NCI-H82 (cell line): ENCODE data around the gene PRMT5.
A peak's percentile ranks its signal among the peaks of the same experiment; 100 is the strongest.
"Not testable (repeated sequence)": the region's sequence is repeated elsewhere in the genome, so short reads cannot be mapped to it uniquely, and the experiment has no call there.

ENCODE experiments used
- DNase-seq: peaks from one replicate; lab custom pipeline; 2025; lab: John Stamatoyannopoulos, UW

PRMT5 gene

DNA sequence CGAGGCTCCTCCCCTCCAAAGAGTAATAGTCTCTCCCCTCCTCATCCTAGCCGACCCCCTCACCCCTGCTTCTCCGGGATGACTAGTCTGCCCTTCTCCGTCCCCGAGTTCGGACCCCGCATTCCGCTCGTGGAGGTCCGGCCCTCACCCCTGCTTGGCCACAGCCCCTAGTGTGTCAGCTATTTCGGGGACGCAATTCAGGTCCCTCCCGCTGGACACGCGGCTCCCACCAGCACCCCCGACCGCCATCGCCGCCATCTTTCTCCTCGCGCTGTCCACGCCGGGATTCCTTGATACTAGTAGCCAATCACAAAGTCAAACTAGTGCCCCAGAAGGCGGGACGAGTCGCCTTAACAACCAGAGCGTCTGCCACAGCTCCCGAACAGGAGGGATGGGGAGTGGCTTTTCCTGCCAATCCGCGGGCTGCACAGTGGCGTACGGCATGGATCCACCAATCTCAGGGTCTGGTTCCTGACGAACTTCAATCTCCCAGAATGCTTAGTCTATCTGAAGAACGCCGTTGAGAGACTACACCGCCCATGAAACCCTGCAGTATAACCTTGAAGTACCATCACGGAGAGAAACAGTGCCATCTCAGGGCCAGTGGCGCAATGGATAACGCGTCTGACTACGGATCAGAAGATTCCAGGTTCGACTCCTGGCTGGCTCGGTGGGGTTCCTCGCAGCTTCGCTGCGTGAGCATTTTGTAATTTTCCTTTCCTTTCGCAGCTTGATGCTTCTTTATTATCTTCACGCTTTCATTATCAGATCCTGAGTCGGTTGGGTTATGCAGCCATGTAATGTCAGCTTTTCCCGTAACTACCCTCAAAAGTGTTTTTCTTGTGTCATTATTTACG, at the start of gene PRMT5:
Gene PRMT5 (minus strand): TSS at position 273 of the 857 bp plus-strand sequence. CDS start 15 bp downstream, at position 258.
- peak; percentile 99 for DNase-seq

DNA sequence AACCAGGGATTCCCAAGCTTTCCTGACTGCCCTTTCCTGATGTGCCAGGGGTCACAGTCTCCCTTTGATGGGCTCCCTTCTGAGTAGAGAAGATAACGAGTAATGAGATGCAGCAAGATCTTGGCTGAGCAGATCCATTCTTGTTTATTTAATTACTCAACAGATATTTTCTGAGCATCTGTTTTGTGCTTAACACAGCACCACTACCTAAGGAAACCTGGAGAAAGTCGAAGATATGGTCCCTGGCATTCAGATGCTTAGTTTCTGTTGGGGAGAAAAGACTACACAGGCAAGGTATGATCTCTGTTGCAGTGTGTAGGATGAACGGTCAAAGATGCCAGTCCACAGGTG, 49.3 kb upstream of the PRMT5 start:
- no peak for DNase-seq

- DNase-seq, result peak; percentile 70
Observed at GRCh38 chr14:22977684-22978486, 48.7 kb upstream of the PRMT5 start.

- DNase-seq, result no peak
Observed at GRCh38 chr14:22977434-22977683, 48.2 kb upstream of the PRMT5 start.

DNA sequence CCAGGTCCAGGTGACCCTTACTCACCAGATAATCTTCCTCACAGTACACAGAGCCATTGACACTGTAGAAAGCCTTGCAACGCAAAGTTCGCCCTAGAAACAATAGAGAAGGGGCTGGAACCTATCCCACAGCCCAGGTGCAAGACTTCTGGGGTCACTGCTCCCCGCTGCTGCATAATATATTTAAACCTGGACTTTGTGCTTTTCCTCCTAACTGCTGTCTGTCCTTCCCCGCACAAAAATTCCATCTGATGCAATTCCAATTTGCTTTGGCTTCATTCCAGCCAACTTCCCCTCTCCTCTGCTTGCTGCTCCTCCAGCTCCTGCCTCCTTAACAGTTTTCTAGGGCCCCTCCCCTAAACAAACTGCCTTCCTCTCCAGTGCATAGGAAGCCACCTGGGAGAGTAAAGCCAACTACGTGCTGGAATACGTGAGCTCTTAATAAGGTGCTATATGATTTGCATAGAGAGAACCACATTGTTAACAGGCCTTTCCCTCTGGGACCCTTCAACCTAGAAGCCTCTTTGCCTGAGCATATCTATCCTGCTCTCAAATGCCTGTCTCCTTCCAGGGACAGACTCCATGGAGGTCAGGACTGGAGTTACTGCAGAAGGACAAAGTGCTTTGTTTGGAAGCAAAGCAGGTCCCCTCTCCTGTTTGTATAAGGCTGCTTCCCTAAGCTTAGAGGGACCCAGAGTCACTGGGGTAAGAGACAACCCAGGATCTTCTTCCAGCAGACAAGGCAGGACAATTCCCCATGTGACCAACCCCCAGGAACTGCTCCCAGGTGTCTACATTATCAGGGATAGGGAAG, 47.7 kb upstream of the PRMT5 start:
- peak; percentile 34 for DNase-seq

GRCh38 chr14:22974530-22975313, 45.5 kb upstream of the PRMT5 start:
- no peak for DNase-seq

DNA sequence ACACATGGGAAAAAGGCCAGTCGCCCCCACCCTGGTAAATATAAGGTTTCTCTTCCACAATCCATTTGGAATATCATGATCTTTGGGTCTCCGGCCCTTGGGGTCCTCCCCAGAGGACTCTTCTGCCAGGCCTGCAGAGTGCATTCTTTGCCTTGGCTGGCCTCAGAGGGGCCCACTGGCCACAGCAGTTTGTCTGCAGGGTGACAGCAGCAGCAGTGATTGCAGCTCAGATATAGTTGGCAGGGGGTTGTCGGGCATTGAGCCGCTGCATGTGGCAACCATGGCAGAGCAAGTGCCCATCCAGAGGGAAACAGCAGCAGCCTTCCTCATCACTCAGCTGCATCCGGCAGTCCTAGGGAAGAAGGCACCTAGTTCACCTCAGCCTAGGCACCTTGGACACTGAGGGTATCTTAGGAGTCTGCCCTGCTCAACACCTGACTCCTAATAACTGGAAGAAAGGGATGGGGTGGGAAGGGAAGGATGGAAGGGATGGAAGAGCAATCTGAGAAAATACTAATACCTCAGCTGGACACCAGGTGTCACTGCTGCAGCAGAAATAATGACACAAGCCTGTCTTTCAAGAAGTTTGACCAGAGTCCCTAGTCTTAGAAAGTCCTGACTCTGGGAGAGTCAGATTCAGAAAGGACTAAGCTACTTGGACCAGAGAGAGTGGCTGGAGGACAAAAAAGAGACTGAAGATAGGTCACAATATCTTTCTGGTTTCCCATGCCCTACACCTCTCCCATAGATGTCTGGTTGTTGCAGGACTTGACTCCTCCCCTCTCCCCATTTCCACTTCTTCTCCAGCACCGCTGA, 44.2 kb upstream of the PRMT5 start:
- DNase-seq, result peak; percentile 68

- DNase-seq, result no peak
Observed at GRCh38 chr14:22972313-22972930, 43.2 kb upstream of the PRMT5 start.

GRCh38 chr14:22971152-22971551, 42.0 kb upstream of the PRMT5 start:
- DNase-seq, result no peak

- DNase-seq, result no peak
Observed at GRCh38 chr14:22966783-22967269, 37.6 kb upstream of the PRMT5 start.

DNA sequence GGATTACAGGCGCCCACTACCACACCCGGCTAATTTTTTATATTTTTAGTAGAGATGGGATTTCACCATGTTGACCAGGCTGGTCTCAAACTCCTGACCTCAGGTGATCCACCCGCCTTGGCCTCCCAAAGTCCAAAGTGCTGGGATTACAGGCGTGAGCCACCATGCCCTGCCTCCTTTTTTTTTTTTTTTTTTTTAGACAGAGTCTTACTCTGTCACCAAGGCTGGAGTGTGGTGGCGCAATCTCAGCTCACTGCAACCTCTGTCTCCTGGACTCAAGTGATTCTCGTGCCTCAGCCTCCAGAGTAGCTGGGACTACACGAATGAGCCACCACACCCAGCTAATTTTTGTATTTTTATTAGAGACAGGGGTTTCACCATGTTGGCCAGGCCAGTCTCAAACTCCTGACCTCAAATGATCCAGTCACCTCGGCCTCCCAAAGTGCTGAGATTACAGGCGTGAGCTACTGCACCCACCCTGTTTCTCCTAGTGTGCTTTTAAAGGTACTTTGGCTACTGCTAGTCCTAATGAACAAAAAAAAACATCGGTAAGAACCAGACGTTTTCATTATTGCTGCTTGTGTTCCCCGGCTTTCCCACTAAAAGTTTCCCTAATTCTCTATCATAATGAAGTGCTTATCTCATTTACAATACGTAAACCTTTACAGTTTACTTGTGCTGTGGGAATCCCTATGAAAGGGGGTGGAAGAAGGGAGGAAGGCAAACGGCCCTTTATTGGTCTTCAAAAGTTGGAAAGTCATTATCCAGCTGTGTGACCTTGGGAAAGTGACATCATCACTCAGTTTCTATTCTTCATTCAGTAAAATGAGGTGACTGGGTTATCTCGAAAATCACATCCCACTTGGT, 37.0 kb upstream of the PRMT5 start:
- DNase-seq, result not testable (repeated sequence)

DNA sequence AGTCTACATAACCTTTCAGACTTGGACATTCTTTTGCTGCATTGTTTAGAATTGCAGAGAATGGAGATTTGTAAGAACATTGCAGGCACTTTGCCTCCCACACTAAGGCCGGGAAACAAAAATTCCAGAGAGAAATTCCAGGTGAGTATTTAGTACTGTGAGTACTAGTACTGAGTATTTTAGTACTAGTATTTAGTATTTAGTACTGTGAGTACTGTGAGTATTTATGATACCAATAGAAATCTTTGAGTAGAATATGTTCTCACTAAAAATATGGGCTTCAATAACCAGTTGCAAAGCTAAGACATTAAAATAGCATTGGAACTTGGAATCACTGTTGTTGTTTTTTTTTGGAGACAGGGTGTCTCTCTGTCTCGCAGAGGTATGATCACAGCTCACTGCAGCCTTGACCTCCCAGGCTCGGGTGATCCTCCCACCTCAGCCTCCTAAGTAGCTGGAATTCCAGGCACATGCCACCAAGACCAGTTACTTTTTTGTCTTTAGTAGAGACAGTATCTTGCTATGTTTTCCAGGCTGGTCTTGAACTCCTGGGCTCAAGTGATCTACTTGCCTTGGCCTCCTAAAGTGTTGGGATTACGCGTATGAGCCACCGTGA, 33.0 kb upstream of the PRMT5 start:
- no peak for DNase-seq

- DNase-seq, result no peak
Observed at GRCh38 chr14:22955702-22956569, 26.8 kb upstream of the PRMT5 start.

- DNase-seq, result no peak
Observed at GRCh38 chr14:22952418-22952817, 23.2 kb upstream of the PRMT5 start.

- DNase-seq, result not testable (repeated sequence)
Observed at GRCh38 chr14:22951795-22952194, 22.6 kb upstream of the PRMT5 start.

- DNase-seq, result no peak
Observed at GRCh38 chr14:22945642-22946041, 16.5 kb upstream of the PRMT5 start.

DNA sequence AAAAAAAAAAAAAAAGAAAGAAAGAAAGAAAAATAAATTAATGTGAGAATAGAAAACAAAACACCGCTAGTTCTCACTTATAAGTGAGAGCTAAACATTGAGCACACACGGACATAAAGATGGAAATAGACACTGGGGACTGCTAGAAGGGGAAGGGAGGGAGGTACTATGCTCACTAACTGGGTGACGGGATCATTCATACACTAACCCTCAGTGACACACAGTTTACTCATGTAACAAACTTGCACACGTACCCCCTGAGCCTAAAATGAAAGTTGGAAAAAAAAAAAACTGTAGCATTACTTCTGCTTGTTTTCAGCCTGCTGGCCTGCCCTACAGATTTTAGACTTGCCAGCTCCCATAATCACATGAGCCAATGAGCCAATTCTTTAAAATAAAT, 10.5 kb upstream of the PRMT5 start:
- DNase-seq, result no peak

DNA sequence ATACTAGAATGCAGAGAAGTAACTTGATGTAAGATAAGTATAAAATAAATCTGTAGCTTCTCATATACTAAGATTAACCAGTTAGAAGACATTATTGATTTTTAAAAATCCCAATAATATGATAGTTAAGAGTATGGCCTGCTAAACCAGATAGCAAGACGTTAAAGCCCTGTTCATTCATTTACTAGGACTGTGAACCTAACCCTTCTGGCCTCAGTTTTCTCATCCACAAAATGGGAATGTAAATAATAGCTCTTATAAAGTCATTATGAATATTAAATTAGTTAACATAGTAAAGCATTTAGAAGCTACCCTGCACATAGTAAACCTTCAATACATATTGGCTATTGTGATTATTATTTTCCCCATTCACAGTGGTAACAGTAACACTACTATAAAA, 6.0 kb upstream of the PRMT5 start:
- DNase-seq, result no peak
